Breast epithelium (tissue), 3 donors: Measurements from ENCODE around the gene SEPTIN1.

ENCODE experiments used
- POLR2A ChIP-seq: fragments of 450-650 bp; IDR thresholded peaks from one replicate; pipeline ENCODE4 v1.6.1; 2016; ENCODE audit warnings: antibody characterized with exemption, mild to moderate bottlenecking, moderate library complexity
- TF ChIP-seq, protein P1 (sequence below), 3 donors: fragments of 450-650 bp; IDR thresholded peaks; one replicate each; pipeline ENCODE4 v1.5.1; 2016 to 2017; ENCODE audit warnings: antibody characterized with exemption in 3 of 3, mild to moderate bottlenecking in 3 of 3, moderate library complexity in 3 of 3

DNA sequence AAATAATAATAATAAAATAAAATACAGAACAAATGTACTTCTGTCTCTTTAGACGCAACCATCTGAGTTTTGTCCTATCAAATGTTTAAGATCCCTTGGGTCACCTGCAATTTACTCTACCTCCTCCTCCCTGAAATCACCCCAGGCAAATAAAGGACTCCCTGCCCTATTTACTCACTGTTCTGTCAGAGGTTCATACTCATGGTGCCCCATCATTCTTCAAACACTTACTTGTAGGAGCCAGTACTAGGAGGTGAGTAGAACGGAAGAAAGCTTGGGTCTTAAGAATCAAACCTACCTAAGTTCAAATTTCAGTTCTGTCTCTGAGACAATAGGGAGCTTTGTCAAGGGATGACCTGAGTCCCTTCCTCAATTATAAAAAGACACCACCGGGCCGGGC, 15.8 kb downstream of the SEPTIN1 start:
- TF ChIP-seq, protein P1, sequence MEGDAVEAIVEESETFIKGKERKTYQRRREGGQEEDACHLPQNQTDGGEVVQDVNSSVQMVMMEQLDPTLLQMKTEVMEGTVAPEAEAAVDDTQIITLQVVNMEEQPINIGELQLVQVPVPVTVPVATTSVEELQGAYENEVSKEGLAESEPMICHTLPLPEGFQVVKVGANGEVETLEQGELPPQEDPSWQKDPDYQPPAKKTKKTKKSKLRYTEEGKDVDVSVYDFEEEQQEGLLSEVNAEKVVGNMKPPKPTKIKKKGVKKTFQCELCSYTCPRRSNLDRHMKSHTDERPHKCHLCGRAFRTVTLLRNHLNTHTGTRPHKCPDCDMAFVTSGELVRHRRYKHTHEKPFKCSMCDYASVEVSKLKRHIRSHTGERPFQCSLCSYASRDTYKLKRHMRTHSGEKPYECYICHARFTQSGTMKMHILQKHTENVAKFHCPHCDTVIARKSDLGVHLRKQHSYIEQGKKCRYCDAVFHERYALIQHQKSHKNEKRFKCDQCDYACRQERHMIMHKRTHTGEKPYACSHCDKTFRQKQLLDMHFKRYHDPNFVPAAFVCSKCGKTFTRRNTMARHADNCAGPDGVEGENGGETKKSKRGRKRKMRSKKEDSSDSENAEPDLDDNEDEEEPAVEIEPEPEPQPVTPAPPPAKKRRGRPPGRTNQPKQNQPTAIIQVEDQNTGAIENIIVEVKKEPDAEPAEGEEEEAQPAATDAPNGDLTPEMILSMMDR (IDR thresholded peaks at IDR 0.05) = no peak
- no peak for TF ChIP-seq POLR2A
